C4-2B (cell line): Measurements from ENCODE around the gene CYP2W1.

Source experiments
- ZFX ChIP-seq: fragments of 450-650 bp; IDR thresholded peaks from 2 replicates; pipeline ENCODE4 v1.6.1; 2017
- TF ChIP-seq, protein P1 (sequence below): fragments of 450-650 bp; conservative IDR thresholded peaks from 2 replicates; pipeline ENCODE4 v1.5.1; 2017; ENCODE audit warnings: mild to moderate bottlenecking

DNA sequence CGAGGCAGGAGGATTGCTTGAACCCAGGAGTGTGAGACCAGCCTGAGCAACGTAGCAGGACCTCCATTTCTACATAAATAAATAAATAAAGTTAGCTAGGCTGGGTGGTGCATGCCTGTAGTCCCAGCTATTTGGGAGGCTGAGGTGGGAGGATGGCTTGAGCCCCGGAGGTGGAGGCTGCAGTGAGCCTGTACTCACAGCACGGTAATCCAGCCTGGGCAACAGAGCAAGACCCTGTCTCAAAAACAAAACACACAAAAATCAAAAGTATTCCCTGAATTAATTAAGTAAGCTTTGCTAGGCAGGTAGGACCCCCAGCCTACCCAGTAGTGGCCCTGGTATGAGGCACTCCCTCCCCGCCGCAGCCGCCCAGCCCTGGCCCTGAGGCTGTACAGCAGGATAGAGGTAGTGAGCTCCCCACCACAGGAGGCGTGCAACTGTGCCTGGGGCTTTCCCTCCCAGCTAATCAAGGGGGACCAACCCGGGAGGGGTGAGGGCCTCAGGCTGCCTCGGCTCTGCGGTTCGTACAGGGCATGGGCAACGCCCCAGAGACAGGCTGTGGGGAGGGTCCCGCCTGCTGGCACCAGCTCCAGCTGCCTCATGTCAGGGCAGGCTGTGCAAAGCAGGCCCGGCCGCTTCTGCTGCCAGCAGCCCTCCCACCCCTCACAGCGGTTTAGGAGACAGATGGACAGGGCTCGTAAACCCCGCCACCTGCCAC is 1.0 kb upstream of the CYP2W1 start:
- TF ChIP-seq, protein P1, sequence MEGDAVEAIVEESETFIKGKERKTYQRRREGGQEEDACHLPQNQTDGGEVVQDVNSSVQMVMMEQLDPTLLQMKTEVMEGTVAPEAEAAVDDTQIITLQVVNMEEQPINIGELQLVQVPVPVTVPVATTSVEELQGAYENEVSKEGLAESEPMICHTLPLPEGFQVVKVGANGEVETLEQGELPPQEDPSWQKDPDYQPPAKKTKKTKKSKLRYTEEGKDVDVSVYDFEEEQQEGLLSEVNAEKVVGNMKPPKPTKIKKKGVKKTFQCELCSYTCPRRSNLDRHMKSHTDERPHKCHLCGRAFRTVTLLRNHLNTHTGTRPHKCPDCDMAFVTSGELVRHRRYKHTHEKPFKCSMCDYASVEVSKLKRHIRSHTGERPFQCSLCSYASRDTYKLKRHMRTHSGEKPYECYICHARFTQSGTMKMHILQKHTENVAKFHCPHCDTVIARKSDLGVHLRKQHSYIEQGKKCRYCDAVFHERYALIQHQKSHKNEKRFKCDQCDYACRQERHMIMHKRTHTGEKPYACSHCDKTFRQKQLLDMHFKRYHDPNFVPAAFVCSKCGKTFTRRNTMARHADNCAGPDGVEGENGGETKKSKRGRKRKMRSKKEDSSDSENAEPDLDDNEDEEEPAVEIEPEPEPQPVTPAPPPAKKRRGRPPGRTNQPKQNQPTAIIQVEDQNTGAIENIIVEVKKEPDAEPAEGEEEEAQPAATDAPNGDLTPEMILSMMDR, result no peak
- no peak for TF ChIP-seq ZFX
